ENCODE measurements around the gene LRWD1.
"Not testable (repeated sequence)": the region's sequence is repeated elsewhere in the genome, so short reads cannot be mapped to it uniquely, and the experiment has no call there.

- TF ChIP-seq CTCF (IDR thresholded peaks at IDR 0.05; ENCODE audit: borderline replicate concordance, extremely low read depth, low read length, poor library complexity, severe bottlenecking); EZH2 (IDR thresholded peaks at IDR 0.05; ENCODE audit: borderline replicate concordance, low read depth, low read length, severe bottlenecking): not testable (repeated sequence)
Measured at GRCh38 chr7:102514881-102515721, 50.3 kb downstream of the LRWD1 start.
